ENCODE measurements around the gene RANBP3.
A peak's percentile ranks its signal among the peaks of the same experiment; 100 is the strongest.

Gene RANBP3

DNA sequence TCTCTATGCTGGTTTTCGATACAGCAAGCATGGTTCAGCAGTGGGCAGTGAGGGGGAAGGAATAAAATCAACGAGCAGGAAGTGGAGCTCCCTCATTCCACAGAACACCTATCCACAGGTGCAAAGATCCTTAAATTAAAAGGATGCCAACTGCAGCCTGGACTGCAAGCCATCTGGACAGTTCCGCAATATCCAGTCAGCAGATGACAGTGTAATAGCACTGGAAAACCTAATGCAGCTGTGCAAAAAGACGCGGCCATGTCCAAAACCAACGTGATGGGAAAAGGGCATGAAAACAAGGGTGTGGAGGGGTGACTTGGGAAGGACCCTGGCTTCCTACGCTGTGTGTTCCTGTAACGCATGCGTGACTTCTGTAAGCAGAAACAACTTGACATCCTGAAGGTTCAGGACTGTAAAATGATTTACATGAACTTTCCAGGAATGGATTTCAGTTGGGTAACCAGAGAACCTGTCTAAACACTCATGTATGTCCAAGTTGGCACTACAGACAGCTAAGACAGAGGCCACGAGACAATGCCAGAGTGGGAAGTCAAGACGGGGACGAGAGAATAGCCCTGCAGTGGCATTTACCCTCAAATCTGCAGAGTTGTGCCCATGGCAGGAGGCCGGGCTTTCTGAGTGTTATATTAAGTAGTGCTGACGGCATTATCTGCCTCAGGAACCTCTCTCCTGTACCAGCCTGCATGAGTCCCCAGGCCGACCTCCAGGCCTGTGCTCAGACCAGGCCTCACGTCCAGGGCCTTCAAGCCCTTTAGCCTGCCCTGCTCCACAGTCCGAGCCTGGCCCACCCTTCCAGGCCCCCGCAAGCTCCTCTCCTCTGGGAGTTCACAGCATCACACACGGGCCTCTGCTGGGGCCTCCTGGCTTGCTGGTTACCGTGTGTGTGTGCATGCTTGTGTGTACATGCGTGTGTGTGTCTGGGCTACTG lies 37.4 kb downstream of the RANBP3 start:
- no peak for DNase-seq (ENCODE audit: low read depth)
- Histone ChIP-seq H3K4me3 (ENCODE audit: low read length) (no peak overlapping the region), H3K36me3 (ENCODE audit: control insufficient read depth, insufficient read depth, low read length, severe bottlenecking) (peaks cover 39% of the 10 kb centered on the region), H3K4me1 (ENCODE audit: control insufficient read depth, insufficient read depth, low read length) (peaks cover 19% of the 10 kb centered on the region), H3K9me3 (ENCODE audit: control insufficient read depth, low read length) (no peaks in the 10 kb centered on the region), H3K9ac (ENCODE audit: low read length) (no peak overlapping the region), H3K27me3 (replicated peaks; ENCODE audit: control insufficient read depth, insufficient read depth, low read length) (no peaks in the 10 kb centered on the region)

DNA sequence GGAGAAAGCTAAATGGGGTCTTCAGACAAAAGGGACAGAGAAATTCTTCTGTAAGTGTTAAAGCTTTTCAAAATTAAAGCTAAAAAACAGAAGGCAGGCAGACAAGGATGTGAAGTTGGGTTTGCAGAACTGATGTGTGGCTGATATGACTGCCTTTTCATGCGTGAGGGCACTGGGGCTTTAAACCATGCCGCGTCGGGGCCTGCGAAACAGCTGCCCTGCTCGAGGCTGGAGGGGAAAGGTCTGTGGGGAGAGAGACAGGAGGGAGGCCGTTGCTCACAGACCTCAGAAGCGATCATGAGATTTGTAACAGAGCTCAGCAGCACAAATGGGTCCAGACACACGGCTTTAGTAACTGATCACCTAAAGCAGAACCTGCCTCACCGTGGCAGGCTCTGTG lies 40.4 kb downstream of the RANBP3 start:
- no peak overlapping the region for H3K9ac ChIP-seq (ENCODE audit: low read length)
- H3K36me3 ChIP-seq (ENCODE audit: control insufficient read depth, insufficient read depth, low read length, severe bottlenecking): peaks cover 46% of the 10 kb centered on the region
- peaks cover 21% of the 10 kb centered on the region for H3K4me1 ChIP-seq (ENCODE audit: control insufficient read depth, insufficient read depth, low read length)
- H3K9me3 ChIP-seq (ENCODE audit: control insufficient read depth, low read length): no peaks in the 10 kb centered on the region
- no peak for DNase-seq (ENCODE audit: low read depth)
- no peaks in the 10 kb centered on the region for H3K27me3 ChIP-seq (replicated peaks; ENCODE audit: control insufficient read depth, insufficient read depth, low read length)
- no peak overlapping the region for H3K4me3 ChIP-seq (ENCODE audit: low read length)

DNA sequence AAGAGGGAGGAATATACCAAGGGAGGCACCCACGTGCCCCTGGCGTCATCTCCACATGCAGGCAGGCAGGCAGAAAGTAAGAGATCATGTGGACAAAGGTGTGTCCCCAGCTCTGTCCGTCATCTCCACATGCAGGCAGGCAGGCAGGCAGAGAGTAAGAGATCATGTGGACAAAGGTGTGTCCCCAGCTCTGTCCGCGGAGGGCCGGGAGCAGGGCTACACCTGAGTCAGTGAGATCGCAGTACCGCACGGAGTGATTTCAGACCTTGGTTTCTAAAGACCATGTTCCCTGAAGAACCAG lies 41.7 kb downstream of the RANBP3 start:
- Histone ChIP-seq H3K27me3 (replicated peaks; ENCODE audit: control insufficient read depth, insufficient read depth, low read length) (no peaks in the 10 kb centered on the region), H3K4me1 (ENCODE audit: control insufficient read depth, insufficient read depth, low read length) (peaks cover 21% of the 10 kb centered on the region), H3K4me3 (ENCODE audit: low read length) (no peak overlapping the region), H3K36me3 (ENCODE audit: control insufficient read depth, insufficient read depth, low read length, severe bottlenecking) (peaks cover 48% of the 10 kb centered on the region), H3K9me3 (ENCODE audit: control insufficient read depth, low read length) (no peaks in the 10 kb centered on the region), H3K9ac (ENCODE audit: low read length) (no peak overlapping the region)
- no peak for DNase-seq (ENCODE audit: low read depth)

DNA sequence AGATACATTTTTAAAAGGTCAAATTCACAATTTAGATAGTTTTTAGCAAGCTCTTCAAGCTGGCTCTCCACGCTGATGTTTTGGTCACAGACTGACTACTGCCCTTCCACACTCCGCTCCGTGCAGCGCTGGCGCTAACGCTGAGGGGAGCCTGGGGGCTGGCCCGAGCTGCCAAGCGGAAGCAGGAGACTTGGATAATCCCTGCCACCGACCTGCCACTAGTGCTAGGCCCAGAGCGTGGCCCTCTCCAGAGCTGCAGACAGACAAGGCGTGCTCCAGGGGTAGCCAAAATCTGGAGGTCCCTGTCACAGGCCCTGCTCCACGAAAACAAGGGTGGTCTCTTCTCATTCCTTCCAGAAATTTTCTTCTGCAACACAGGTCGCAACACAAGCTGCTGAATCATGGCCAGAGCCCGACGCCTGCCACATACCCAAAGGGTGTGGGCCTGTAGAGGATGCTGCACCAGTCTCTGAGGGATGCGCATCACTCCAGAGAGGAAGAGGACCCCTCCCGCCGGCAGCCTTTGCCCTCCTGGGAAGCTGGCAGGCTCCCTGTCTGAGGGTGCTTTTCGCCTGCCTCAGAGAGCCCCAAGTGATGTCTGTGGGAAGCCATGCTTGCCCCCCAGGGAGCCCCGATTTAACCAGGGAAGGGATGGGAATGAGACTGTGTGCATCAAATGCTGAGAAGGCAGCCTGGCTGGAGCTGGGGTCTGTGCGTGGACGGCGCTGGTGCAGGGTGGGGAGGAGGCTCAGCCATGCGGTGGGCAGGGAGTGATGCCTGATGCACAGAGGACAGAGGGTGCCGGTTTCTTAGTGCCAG lies 42.3 kb downstream of the RANBP3 start:
- peak overlapping the region; percentile 58 for H3K4me3 ChIP-seq (ENCODE audit: low read length)
- H3K27me3 ChIP-seq (replicated peaks; ENCODE audit: control insufficient read depth, insufficient read depth, low read length): no peaks in the 10 kb centered on the region
- H3K4me1 ChIP-seq (ENCODE audit: control insufficient read depth, insufficient read depth, low read length): peaks cover 21% of the 10 kb centered on the region
- DNase-seq (ENCODE audit: low read depth): peak; percentile 35
- peaks cover 48% of the 10 kb centered on the region for H3K36me3 ChIP-seq (ENCODE audit: control insufficient read depth, insufficient read depth, low read length, severe bottlenecking)
- H3K9ac ChIP-seq (ENCODE audit: low read length): peak overlapping the region; percentile 58
- H3K9me3 ChIP-seq (ENCODE audit: control insufficient read depth, low read length): no peaks in the 10 kb centered on the region

DNA sequence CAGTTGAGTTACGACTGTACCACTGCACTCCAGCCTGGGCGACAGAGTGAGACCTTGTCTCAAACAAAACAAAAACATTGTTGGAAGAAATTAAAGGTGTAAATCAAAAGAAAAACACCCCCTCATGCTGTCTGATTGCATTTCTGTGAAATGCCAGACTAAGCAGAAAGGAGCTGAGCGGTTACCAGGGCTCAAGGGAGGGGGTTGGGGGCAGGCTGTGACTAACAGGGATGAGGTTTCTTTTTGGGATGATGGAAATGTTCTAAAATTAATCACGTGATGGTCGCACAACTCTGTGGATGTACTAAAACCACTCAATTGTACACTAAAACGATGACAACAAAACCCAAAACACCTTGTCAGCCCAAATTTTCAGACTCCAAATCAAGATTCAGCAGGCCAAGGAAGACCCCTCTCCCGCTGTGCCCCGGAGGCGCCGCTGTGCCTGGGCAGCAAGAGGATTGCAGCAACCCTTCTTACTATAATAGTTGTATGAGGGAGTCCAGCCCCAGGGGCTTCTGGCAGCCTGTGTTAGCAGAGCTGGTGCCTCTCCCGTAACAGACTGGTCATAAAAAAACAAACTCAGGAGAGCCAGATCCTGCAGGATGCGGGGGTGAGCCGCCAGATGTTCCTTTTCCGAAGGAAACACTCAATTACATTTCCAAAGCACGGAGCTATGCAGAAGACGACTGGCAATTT lies 43.0 kb downstream of the RANBP3 start:
- peak; percentile 88 for DNase-seq (ENCODE audit: low read depth)
- Histone ChIP-seq H3K9ac (ENCODE audit: low read length) (peak overlapping the region; percentile 58), H3K4me3 (ENCODE audit: low read length) (peak overlapping the region; percentile 58), H3K4me1 (ENCODE audit: control insufficient read depth, insufficient read depth, low read length) (peaks cover 21% of the 10 kb centered on the region), H3K27me3 (replicated peaks; ENCODE audit: control insufficient read depth, insufficient read depth, low read length) (no peaks in the 10 kb centered on the region), H3K9me3 (ENCODE audit: control insufficient read depth, low read length) (no peaks in the 10 kb centered on the region), H3K36me3 (ENCODE audit: control insufficient read depth, insufficient read depth, low read length, severe bottlenecking) (peaks cover 49% of the 10 kb centered on the region)

DNA sequence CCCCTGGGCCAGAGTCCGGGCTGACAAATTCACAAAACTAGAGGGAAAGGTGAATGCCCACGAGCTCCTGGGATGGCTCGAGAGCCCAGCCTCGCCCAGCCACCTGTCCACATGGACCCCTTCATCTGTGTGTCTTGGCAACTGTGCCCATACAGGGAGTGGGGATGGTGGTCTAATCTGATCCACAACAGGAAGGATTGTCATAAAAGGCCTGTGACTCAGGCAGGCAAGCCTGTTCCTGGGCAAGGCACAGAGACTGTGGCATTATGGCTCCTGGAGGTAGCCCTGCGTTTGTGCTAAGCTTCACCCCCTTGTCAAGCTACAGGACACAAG lies 43.9 kb downstream of the RANBP3 start:
- Histone ChIP-seq H3K4me3 (ENCODE audit: low read length) (no peak overlapping the region), H3K36me3 (ENCODE audit: control insufficient read depth, insufficient read depth, low read length, severe bottlenecking) (peaks cover 49% of the 10 kb centered on the region), H3K27me3 (replicated peaks; ENCODE audit: control insufficient read depth, insufficient read depth, low read length) (no peaks in the 10 kb centered on the region), H3K9me3 (ENCODE audit: control insufficient read depth, low read length) (no peaks in the 10 kb centered on the region), H3K4me1 (ENCODE audit: control insufficient read depth, insufficient read depth, low read length) (peaks cover 21% of the 10 kb centered on the region), H3K9ac (ENCODE audit: low read length) (no peak overlapping the region)
- DNase-seq (ENCODE audit: low read depth): no peak

DNA sequence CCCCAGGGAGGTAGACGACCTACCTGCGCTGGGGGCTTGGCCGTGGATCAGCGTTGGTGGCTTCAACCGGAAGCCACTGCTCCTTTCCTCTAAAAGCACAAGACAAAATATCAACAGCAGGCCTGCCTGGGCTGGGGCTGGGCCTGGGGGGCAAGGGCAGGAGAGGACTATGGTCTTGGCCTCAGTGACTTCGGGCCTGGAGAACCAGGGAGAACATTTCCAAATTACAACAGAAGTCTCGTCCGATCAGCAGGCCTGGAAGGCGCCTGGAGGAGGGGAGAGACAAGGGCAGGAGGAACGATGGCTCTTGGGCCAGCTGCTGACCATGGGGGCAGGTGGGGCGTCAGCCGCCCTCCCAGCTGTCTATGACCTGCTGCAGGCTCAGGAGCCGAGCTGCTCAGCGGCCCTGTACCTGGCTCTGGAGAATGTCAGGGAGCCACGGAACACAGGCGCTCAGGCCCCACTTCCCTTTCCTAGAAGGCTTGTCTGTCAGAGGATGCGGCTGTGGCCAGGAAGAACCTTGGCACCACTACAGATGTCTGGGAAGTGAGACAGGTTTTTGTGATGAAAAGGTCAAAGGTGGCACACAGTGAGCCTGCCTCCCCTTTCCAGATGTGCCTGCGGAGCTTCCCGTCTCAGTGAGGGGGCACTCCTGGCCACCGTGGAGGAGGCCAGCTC lies 44.4 kb downstream of the RANBP3 start:
- H3K4me1 ChIP-seq (ENCODE audit: control insufficient read depth, insufficient read depth, low read length): peaks cover 21% of the 10 kb centered on the region
- H3K36me3 ChIP-seq (ENCODE audit: control insufficient read depth, insufficient read depth, low read length, severe bottlenecking): peaks cover 53% of the 10 kb centered on the region
- H3K27me3 ChIP-seq (replicated peaks; ENCODE audit: control insufficient read depth, insufficient read depth, low read length): no peaks in the 10 kb centered on the region
- no peak for DNase-seq (ENCODE audit: low read depth)
- no peaks in the 10 kb centered on the region for H3K9me3 ChIP-seq (ENCODE audit: control insufficient read depth, low read length)
- H3K4me3 ChIP-seq (ENCODE audit: low read length): no peak overlapping the region
- H3K9ac ChIP-seq (ENCODE audit: low read length): no peak overlapping the region

DNA sequence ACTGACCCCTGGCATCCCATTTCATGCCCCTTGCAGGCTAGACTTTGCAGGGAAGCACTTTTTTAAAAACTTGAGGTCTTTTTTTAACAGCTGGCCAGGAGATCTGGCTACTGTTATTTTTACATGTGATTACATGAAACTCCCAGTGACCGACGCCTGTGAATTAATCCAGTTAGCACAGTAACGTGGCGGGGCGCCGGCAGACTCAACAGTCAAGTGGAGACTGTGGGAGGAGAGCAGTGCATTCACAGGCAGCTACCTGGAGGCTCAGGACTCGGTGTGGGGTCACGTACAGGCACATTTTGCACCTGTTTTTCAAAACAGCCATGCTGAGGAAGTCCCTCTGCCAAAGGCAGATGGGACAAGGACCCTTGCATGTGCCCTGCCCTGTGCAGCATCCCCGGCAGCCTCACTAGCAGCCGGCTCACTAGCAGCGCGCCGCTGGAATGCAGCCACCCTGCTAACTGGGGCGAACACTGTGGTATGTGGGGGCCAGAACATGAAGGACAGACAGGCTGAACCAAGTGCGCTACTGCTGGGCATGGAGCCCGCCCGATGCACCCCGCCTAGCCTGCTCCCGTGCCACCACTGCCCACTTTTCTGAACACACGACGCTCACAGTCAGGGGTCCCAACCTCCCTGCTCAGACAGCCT lies 45.2 kb downstream of the RANBP3 start:
- no peaks in the 10 kb centered on the region for H3K27me3 ChIP-seq (replicated peaks; ENCODE audit: control insufficient read depth, insufficient read depth, low read length)
- H3K9me3 ChIP-seq (ENCODE audit: control insufficient read depth, low read length): no peaks in the 10 kb centered on the region
- DNase-seq (ENCODE audit: low read depth): no peak
- H3K36me3 ChIP-seq (ENCODE audit: control insufficient read depth, insufficient read depth, low read length, severe bottlenecking): peaks cover 57% of the 10 kb centered on the region
- H3K4me3 ChIP-seq (ENCODE audit: low read length): no peak overlapping the region
- no peak overlapping the region for H3K9ac ChIP-seq (ENCODE audit: low read length)
- H3K4me1 ChIP-seq (ENCODE audit: control insufficient read depth, insufficient read depth, low read length): peaks cover 21% of the 10 kb centered on the region

DNA sequence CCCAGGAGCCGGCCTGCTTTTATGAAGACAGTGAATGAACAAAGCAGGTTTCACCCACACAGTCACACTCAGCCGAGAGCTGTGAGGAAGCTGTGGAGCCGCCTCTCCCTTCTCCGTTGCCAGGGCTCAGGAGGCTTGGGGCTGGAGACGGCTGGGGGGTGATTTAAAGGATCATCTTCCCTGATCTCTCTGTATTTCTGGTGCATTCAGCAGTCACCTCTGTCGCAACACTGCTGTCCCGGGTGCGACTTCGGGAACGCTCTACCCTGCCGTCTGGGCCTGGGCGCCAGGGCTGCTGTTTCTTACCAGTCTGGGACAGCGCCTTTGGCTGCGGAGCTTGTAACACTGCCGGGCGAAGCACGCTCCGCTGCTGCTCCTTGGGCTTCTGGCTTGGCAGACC lies 45.8 kb downstream of the RANBP3 start:
- H3K27me3 ChIP-seq (replicated peaks; ENCODE audit: control insufficient read depth, insufficient read depth, low read length): no peaks in the 10 kb centered on the region
- no peak overlapping the region for H3K9ac ChIP-seq (ENCODE audit: low read length)
- H3K4me3 ChIP-seq (ENCODE audit: low read length): no peak overlapping the region
- H3K9me3 ChIP-seq (ENCODE audit: control insufficient read depth, low read length): no peaks in the 10 kb centered on the region
- peaks cover 58% of the 10 kb centered on the region for H3K36me3 ChIP-seq (ENCODE audit: control insufficient read depth, insufficient read depth, low read length, severe bottlenecking)
- no peak for DNase-seq (ENCODE audit: low read depth)
- peaks cover 26% of the 10 kb centered on the region for H3K4me1 ChIP-seq (ENCODE audit: control insufficient read depth, insufficient read depth, low read length)

DNA sequence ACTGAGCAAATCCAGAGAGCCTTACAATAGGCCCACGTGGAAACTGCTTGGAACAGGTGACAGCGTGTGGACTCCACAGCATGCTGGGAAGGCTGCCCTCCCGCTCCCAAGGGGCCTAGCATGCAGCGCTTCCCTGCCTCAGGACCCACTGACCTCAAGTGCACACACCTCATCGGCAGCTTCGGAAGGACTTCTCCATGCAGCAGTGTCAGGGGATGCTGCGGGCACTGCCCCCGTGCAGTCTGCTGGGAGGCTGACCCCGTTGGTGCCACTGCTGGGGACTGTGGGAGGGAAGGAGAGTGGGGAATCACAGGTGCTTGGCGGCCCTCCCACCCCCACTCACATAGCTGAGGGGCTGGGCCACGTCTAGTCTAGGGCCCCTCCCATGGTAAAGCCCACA lies 46.7 kb downstream of the RANBP3 start:
- Histone ChIP-seq H3K4me1 (ENCODE audit: control insufficient read depth, insufficient read depth, low read length) (peaks cover 35% of the 10 kb centered on the region), H3K4me3 (ENCODE audit: low read length) (no peak overlapping the region), H3K9ac (ENCODE audit: low read length) (no peak overlapping the region), H3K9me3 (ENCODE audit: control insufficient read depth, low read length) (no peaks in the 10 kb centered on the region), H3K36me3 (ENCODE audit: control insufficient read depth, insufficient read depth, low read length, severe bottlenecking) (peaks cover 57% of the 10 kb centered on the region), H3K27me3 (replicated peaks; ENCODE audit: control insufficient read depth, insufficient read depth, low read length) (no peaks in the 10 kb centered on the region)
- DNase-seq (ENCODE audit: low read depth): no peak

Measured in adipocyte (in vitro differentiated cells).